Right lobe of liver (tissue), 4 donors: ENCODE data around the gene HIBCH.

Experiments used
- POLR2A ChIP-seq: fragments of 450-650 bp; IDR thresholded peaks from one replicate; pipeline ENCODE4 v1.6.1; 2017; ENCODE audit warnings: antibody characterized with exemption, mild to moderate bottlenecking
- TF ChIP-seq, protein P1 (sequence below), 4 donors: fragments of 200-600 bp in 3 of 4; fragments of 450-650 bp in 1 of 4; IDR thresholded peaks; one replicate each; pipeline versions ENCODE4 v1.5.1 to v1.8.0; 2016 to 2022; ENCODE audit warnings: antibody characterized with exemption in 4 of 4, mild to moderate bottlenecking in 2 of 4
- donor health status: DM: no; HTN: no; CAD: no.
- donor health status: DM: no; HTN: no; CAD: no.
- donor health status: DM: no; HTN: yes; CAD: no.

DNA sequence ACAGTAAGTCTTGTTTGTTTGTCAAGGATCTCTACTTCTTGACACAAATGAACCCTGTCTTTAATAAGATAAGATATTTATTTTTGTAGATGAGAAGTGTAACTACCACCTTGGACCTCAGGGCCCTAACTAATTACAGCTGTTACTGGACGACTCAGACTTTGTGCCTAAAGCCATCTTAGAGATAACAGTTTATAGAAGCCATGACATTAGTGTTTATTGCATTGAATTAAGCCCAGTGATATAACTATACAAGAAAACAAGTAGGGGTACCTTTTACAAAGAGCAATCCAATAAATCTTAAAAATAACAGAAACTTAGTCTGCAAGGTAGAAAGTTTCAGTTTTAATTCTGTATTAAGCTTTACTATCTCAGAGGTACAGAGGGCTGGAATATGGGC, 119.0 kb downstream of the HIBCH start:
- TF ChIP-seq POLR2A, result no peak
- TF ChIP-seq, protein P1, sequence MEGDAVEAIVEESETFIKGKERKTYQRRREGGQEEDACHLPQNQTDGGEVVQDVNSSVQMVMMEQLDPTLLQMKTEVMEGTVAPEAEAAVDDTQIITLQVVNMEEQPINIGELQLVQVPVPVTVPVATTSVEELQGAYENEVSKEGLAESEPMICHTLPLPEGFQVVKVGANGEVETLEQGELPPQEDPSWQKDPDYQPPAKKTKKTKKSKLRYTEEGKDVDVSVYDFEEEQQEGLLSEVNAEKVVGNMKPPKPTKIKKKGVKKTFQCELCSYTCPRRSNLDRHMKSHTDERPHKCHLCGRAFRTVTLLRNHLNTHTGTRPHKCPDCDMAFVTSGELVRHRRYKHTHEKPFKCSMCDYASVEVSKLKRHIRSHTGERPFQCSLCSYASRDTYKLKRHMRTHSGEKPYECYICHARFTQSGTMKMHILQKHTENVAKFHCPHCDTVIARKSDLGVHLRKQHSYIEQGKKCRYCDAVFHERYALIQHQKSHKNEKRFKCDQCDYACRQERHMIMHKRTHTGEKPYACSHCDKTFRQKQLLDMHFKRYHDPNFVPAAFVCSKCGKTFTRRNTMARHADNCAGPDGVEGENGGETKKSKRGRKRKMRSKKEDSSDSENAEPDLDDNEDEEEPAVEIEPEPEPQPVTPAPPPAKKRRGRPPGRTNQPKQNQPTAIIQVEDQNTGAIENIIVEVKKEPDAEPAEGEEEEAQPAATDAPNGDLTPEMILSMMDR (IDR thresholded peaks at IDR 0.05), result no peak
